A549 treated with AZD2906 at 1 μM for 4 hours (cell line): ENCODE results near the gene TTC31. TPM values are rescaled to one million over a fixed set of nuclear protein-coding genes. Genes with fewer than 3 reads are reported as not detected.

Source experiments
- total RNA-seq: library from RNA; stranded (reverse); fragments of 200-300 nt; extraction: Qiagen RNA extraction; gene quantifications from 5 replicates; pipeline ENCODE4 v1.2.3, GENCODE V29; 2022

The TTC31 gene
- 13.2 to 17.7 TPM (median 15.2 TPM) in 5 replicates for total RNA-seq

DNA sequence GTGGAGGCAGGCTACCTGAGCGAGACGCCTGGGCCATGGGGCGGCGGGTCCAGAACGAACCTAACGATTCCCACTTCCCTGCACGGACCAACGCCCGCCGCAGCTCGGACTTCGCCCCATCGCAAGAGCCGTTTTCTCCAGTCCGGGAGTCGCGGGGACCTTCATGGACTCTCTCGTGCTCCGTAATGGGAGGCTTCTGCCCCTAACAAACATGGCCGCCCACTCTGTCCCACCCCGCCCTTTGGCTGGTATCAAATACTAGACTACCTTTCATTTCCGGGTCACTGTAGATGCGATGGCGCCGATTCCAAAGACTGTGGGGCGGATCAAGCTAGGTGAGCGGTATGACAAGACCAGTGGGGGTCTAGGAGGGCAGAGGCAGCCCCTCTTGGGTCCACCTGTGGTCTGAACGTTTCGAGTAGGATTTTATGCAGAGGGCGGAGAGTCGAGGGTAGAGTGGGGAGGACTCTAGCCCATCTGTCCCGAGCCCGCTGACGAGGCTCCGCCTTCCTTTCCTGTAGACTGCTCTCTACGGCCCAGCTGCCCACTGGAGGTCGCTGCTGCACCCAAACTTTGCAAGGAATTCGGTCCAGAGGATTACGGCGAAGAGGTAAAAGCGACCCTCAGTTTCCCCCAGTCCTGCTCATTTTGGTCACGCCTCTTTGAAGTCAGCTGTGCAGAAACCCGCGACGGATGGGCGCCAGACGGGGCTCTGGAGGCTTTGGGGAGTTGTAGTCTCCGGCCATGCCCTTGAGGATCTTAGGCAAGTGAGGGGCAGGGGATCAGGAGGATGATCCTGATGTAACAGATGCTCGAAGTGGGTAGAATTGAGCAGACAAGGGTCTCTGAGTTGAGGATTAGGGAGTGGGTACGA, at the start of gene TTC31, which contains the start of gene CCDC142:
Gene TTC31, plus strand, starts transcription at position 281 of the 874 bp plus-strand sequence. Its CDS starts 15 bp downstream, at position 296.
Gene CCDC142, minus strand, starts transcription at position 198 of the 874 bp plus-strand sequence. Its CDS starts 161 bp downstream, at position 37.

DNA sequence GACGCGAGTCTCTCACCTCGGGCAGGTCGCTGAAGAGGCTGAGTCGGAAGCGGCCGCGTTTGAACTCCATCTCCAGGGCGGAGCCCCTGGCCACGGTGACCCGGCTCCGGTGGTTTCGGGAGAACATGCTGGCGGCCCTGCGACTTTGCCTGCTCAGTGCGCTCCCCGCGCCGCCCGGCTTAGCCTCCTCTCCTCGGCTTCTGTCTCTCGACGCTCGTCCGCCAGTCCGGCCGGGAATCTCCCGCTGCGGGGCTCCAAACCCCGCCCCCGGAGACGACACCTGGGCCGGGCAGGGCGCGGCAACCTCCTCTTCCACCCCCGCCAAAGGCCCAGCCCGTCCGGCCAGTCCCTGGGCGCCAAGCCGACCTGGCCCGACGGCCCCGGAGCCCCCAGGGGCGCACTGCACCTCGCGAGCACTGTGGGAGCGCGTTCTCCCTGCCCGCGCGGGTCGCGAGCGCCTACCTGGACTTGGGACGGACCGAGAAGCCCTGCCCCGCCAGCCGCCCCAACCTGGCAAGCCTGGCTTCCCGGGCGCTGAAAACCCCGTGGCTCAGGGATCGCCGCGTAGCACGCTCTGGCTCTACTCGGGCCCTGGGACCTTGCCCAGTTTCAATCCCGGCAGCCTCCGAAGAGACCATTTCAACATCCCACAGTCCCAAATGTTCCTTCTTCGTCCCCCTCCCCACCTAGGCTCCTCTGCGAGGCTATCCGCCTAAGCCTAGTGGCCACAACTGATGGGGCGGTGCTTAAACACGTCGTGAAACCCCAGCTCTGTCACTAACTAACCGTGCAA, 41.0 kb upstream of the TTC31 start, which contains the start of gene RTKN:
Gene RTKN, minus strand, starts transcription at position 248 of the 793 bp plus-strand sequence. Its CDS starts 121 bp downstream, at position 127.

DNA sequence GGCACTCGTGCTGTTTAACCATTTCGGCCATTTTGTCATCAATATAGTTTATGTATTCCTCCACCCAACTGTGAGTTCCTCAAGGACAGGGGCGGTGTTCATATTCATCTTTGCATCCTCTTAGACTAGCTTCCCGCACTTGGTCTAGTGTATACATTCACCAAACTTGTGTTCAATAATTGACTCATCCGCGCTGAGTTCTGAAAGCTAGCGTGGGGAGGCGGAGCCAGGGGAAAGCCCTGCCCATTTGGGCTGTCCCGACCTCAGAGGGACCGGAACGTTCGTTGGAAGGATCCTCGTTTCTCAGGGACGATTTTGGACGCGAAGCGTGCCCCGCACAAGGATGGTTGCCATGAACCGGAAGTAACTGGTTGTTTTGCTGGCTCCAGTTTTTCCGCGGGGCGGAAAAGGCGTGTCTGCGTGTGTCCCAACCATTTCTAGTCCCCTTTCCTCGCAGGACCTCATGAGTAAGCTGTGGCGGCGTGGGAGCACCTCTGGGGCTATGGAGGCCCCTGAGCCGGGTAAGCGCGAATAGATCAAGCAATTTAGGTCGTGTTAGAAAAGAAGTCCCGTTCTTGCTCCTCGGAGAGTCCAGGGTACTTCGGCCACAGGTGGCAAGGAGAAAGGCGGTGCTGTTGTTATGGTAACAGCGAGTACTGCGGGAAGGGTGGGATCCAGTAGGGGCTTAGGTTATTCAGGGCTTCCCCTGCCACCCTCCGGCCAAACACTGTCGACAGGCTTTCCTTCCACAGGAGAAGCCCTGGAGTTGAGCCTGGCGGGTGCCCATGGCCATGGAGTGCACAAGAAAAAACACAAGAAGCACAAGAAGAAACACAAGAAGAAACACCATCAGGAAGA, 28.0 kb upstream of the TTC31 start, which contains the start of gene INO80B:
Gene INO80B, plus strand, starts transcription at position 434 of the 858 bp plus-strand sequence. Its CDS starts 30 bp downstream, at position 464.

DNA sequence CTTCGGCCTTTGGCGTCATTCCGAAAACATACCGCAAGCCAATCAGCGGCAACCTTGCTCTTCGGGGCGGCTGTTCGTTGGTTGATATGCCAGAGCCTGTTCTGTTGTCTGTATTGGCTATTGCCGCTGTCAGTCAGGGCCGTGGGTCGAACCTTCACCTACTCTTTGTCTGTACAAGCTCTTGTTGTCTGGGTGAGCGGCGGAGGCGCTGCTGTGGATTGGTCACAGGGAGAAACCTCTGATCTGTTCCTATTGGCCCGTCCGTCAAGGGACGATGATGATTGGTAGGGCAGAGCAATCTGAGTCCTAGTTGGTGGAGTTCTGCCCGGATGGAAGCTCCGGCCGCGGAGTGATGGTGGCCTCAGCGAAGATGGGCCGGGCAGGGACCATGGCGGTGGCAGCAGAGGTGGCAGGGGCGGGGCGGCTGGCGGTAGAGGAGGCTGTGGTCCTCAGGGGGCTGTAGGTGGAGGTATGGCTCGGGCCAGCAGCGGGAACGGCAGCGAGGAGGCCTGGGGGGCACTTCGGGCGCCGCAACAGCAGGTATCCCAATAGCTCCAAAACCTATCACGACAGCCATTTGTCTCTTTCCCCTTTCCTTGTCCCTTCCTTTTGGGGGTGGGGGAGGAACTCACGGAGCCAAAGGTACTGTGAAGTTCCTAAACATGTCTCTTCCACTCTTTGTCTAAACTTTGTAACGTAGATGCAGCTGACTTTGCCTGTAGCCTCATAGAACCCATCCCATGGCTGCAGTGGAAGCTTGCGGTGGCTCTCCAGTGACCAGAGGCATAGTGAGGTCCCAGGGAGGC, 24.5 kb upstream of the TTC31 start, which contains the start of gene WBP1:
Gene WBP1, plus strand, starts transcription at position 307 of the 806 bp plus-strand sequence. Its CDS starts 165 bp downstream, at position 472.

DNA sequence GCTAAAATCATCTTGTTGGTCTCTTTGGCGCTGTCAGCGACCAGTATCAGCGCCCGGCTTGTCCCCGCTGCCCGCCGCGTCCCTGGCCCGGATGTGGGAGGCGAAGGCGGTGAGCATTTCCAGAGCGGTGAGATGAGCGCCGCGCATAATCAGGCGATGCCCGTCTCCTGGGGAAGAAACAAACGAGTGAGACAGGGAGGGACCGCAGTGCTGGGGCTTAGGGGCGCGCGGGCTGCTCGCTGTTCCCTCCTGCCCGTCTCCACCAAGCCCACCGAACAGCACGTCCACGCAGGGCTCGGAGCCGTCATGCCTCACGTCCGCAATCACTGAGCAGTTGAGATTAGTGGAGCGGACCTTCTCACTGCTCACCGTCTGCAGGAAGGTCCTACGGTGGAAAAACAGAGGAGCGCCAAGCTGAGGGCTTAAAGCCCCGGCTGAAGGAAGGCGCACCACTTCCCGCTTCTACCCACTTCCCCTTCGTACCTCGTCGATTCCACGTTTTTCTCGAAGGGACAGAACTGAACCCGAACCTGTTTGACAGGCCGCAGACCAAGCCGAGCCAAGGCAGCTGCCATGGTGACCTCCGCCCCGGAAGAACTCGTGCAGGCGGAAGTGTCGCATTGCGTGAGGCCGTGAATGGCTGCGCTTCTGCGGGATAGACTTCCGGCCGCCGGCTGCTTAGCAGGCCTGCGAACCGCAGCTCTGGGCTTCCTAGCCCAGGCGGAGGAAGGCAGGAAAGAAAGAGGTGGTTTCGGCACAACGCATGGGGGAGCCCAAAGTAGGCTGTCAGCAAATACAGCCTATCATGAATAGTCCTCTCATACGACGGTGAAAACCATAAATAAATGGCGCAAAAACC, 10.6 kb upstream of the TTC31 start, which contains the start of gene MRPL53:
Gene MRPL53, minus strand, starts transcription at position 595 of the 859 bp plus-strand sequence. Its CDS starts 20 bp downstream, at position 575.

DNA sequence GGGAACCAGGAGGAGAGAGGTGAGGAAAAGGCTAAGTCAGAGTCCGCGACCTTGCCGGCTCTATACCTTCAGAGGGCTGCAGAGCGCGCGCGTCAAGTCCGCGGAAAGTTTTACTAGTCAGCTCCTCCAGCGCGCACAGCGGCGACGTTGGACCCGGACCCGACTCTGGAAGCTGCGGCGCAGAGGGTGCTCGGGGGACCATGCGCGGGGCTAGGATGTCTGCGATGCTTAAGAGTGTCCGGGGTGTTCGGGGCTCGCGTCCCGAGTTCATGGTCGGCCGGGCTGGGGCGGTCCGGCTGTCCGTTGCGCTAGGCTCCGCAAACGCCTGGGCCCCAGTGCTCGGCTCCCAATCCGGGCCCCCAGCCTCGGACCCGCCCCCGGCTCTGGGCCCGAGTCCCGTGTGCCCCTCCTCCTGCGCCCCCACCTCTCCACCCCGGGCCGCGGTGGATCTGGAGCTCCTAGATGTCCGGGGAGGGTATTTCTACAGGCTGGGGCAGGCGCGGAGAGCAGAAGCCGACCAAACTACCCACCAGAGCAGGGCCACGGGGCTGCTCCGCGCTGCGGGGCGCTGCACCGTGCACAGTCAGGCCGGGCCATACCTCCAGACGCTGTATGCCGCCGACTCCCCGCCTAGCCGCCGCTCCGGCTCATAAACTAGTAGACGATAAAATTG, 16.5 kb downstream of the TTC31 start, which contains the start of gene LBX2:
Gene LBX2, minus strand, starts transcription at position 337 of the 673 bp plus-strand sequence. Its CDS starts 66 bp downstream, at position 271.

DNA sequence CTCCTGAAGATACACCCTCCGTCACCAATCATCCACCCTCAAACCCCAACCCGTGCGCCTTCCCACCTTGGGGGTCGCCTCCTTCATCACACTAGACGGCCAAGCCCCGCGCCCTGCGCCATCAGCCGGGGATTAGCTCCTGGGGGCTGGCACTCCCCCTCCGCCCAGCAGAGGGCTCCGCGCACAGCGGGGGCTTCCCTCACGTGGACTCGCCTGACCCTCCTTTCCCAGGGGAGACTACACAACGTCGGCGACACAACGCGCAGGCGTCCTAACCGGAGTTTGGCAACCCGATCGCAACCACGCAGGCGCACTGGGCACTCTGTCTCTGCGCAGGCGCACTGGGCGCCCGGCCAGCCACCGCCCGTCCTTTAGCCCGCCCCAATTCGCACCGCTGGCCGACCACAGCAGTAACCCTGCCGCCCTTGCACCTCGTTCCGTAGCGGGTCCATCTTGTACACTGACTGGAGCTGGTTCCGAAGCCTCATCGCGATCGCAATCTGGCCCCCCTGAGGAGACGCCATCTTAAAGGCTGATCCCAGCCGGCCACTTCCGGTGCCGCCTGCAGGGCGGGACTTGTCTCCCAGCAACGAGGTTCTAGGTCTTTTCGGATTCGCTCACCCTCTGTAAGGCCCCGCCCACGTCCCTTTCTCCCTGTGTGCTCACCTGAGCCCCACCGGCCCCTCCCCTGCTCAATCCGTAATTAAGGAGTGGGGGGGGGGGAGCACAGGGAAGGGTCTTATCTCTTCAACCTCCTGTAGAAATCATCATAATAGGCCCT, 24.5 kb downstream of the TTC31 start, which contains the start of gene PCGF1:
Gene PCGF1, minus strand, starts transcription at position 551 of the 781 bp plus-strand sequence. Its CDS starts 27 bp downstream, at position 524.

DNA sequence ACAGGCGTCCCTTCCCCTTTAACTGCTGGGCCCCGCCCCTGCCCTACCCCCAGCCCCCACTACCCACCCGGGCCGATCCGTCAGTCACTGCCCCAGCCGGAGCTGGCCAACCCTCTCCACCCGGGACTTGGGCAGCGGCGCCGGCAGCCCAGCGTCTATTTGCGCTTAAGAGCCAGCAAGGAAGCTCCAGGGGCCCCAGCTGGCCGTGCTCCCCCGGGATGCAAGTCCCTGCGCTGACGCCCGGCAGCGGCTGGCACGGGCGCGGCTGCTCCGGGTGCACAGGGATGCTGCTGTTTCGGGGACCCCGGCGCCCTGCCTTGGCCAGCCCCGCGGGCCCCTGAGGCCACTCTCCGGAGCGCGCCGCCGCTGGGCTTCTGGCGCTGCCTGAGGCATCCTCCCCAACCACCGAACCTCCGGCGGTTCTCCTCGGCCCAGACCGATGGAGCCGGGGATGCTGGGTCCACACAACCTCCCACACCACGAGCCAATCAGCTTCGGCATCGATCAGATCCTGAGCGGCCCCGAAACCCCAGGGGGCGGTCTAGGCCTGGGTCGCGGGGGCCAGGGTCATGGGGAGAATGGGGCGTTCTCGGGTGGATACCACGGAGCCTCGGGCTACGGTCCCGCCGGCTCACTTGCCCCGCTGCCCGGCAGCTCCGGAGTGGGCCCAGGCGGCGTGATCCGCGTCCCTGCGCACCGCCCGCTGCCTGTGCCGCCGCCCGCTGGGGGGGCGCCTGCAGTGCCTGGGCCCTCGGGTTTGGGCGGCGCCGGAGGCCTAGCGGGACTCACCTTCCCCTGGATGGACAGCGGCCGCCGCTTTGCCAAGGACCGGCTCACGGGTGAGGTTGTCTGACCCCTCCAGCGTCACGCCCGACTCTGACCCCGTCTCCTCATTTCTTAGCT, 31.7 kb downstream of the TTC31 start, which contains the start of gene TLX2:
Gene TLX2, plus strand, starts transcription at position 83 of the 903 bp plus-strand sequence. Its CDS starts 357 bp downstream, at position 440.

DNA sequence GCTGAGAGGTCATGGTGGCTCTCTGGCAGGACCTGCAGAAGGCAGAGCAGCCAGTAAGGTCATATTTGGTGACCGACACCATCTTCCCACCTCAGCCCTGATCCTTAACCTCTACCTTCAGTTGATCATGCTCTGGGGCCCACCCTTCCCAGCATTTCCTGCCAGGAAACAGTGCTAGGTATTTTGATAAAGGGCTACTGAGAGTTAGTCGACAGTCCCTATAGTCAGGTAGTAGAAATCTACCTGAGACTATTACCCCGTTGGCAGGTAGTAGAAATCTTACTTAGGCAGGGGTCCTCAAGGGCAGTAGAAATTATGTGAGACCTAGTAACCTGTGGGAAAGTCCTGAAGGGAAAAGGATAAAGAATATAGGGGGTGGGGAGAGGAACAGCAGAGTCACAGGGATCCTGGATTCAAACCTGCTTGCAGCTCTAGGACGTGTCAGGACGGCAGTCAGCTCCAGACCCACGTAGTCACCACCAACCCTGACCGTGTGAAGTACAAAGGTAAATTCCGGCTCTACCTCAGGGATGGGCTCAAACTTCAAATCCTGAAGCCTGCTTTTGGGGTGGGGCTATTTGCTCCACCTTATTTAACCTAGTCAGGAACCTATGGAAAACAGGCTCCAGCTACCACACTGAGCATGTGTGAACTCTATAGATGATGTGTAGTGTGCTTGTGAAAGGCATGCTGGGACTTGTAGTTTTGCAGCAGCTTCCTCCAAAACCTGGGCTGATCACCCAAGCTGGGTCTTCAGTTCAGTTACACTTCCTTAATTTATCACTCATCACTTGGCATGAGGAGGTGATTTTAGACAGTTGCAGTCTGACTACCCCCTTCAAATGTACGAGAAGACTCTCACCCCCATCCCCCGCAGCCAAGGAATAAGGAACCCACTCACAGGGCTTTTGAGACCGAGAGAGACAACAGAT, 43.1 kb downstream of the TTC31 start, which contains the start of gene DQX1:
Gene DQX1, minus strand, starts transcription at position 515 of the 932 bp plus-strand sequence. Its CDS starts 502 bp downstream, at position 13.

DNA sequence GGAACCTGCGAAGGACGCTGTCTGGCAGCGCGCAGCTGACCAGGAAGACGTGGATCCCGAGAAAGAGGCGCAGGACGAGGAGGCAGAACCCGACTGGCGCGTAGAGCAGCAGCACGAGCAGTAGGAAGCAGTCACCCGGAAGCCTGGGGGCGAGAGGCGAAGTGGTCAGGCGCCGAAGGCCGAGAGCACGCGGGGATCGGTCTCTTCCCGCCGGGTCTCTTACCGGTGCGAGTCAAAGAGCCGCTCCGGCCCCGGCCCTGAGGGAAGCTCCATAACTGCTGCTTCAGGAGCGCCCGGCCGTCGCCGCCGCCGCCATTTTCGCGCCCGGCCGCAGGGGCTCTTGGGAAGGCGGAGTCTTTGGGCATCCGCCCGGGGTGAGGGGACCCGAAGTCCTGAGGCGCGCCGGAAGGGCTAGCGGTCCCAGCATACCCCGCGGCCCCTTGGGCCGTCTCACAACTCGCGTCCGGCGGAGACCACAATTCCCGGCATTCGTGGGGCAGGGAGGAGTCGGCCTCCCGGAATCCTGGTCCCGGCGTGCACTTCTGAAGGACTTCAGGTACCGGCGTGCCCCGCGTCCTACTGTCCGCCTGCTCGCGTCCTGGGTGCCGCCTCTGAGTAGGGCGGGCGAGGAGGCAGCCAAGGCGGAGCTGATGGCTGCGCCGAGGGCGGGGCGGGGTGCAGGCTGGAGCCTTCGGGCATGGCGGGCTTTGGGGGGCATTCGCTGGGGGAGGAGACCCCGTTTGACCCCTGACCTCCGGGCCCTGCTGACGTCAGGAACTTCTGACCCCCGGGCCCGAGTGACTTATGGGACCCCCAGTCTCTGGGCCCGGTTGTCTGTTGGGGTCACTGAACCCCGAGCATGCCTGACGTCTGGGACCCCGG, 46.7 kb downstream of the TTC31 start, which contains the start of the genes AUP1 and HTRA2:
Gene AUP1, minus strand, starts transcription at position 350 of the 882 bp plus-strand sequence. Its CDS starts 77 bp downstream, at position 273.
Gene HTRA2, plus strand, starts transcription at position 577 of the 882 bp plus-strand sequence. Its CDS starts 74 bp downstream, at position 651.

